ENCODE data around the gene RBP2.
"Not testable (repeated sequence)": the region's sequence is repeated elsewhere in the genome, so short reads cannot be mapped to it uniquely, and the experiment has no call there.

RBP2 gene

GRCh38 chr3:139418144-139418543 lies 58.2 kb downstream of the RBP2 start:
- H2AFZ ChIP-seq (ENCODE audit: low read length), result no peak overlapping the region

GRCh38 chr3:139416275-139416674 lies 60.0 kb downstream of the RBP2 start:
- H3K4me1 ChIP-seq (ENCODE audit: insufficient read depth, low read length, severe bottlenecking), result no peaks in the 10 kb centered on the region
- no peaks in the 10 kb centered on the region for H3F3A ChIP-seq (ENCODE audit: insufficient read depth, low read length)
- no peaks in the 10 kb centered on the region for H3K36me3 ChIP-seq (ENCODE audit: insufficient read depth, low read length)
- H3K9ac ChIP-seq (ENCODE audit: low read length), result no peak overlapping the region
- H3K27ac ChIP-seq (ENCODE audit: low read depth, low read length, poor library complexity, severe bottlenecking), result no peak overlapping the region
- no peaks in the 10 kb centered on the region for H3K79me2 ChIP-seq (ENCODE audit: insufficient read depth, low read length)
- H2AFZ ChIP-seq (ENCODE audit: low read length), result no peak overlapping the region
- no peak overlapping the region for H3K4me2 ChIP-seq (ENCODE audit: low read length)
- H3K27me3 ChIP-seq (ENCODE audit: insufficient read depth, low read length), result no peaks in the 10 kb centered on the region
- TF ChIP-seq EZH2 (IDR thresholded peaks at IDR 0.05; ENCODE audit: borderline replicate concordance, low read length) (no peak), CTCF (IDR thresholded peaks at IDR 0.05; ENCODE audit: low read length) (no peak)
- H4K20me1 ChIP-seq (ENCODE audit: insufficient read depth, low read length), result no peaks in the 10 kb centered on the region
- H3K9me2 ChIP-seq (ENCODE audit: low read depth, low read length), result no peaks in the 10 kb centered on the region
- no peaks in the 10 kb centered on the region for H3K9me3 ChIP-seq (ENCODE audit: low read length)
- H3K4me3 ChIP-seq (ENCODE audit: low read depth, low read length, poor library complexity, severe bottlenecking), result no peak overlapping the region

More at GRCh38 chr3:139418144-139418543, 58.2 kb downstream of the RBP2 start:
- no peaks in the 10 kb centered on the region for H3F3A ChIP-seq (ENCODE audit: insufficient read depth, low read length)
- H3K4me1 ChIP-seq (ENCODE audit: insufficient read depth, low read length, severe bottlenecking), result no peaks in the 10 kb centered on the region
- no peaks in the 10 kb centered on the region for H3K9me2 ChIP-seq (ENCODE audit: low read depth, low read length)
- H3K27me3 ChIP-seq (ENCODE audit: insufficient read depth, low read length), result no peaks in the 10 kb centered on the region
- TF ChIP-seq CTCF (IDR thresholded peaks at IDR 0.05; ENCODE audit: low read length) (no peak), EZH2 (IDR thresholded peaks at IDR 0.05; ENCODE audit: borderline replicate concordance, low read length) (no peak)
- no peaks in the 10 kb centered on the region for H4K20me1 ChIP-seq (ENCODE audit: insufficient read depth, low read length)
- no peak overlapping the region for H3K4me3 ChIP-seq (ENCODE audit: low read depth, low read length, poor library complexity, severe bottlenecking)
- H3K79me2 ChIP-seq (ENCODE audit: insufficient read depth, low read length), result no peaks in the 10 kb centered on the region
- no peak overlapping the region for H3K9ac ChIP-seq (ENCODE audit: low read length)
- no peaks in the 10 kb centered on the region for H3K9me3 ChIP-seq (ENCODE audit: low read length)
- H3K4me2 ChIP-seq (ENCODE audit: low read length), result no peak overlapping the region
- no peaks in the 10 kb centered on the region for H3K36me3 ChIP-seq (ENCODE audit: insufficient read depth, low read length)
- no peak overlapping the region for H3K27ac ChIP-seq (ENCODE audit: low read depth, low read length, poor library complexity, severe bottlenecking)

- Histone ChIP-seq H3K27ac (ENCODE audit: low read depth, low read length, poor library complexity, severe bottlenecking) (no peak overlapping the region), H3K79me2 (ENCODE audit: insufficient read depth, low read length) (no peaks in the 10 kb centered on the region), H3F3A (ENCODE audit: insufficient read depth, low read length) (no peaks in the 10 kb centered on the region), H3K4me3 (ENCODE audit: low read depth, low read length, poor library complexity, severe bottlenecking) (no peak overlapping the region), H2AFZ (ENCODE audit: low read length) (no peak overlapping the region), H3K4me1 (ENCODE audit: insufficient read depth, low read length, severe bottlenecking) (no peaks in the 10 kb centered on the region), H3K9me3 (ENCODE audit: low read length) (no peaks in the 10 kb centered on the region), H3K36me3 (ENCODE audit: insufficient read depth, low read length) (no peaks in the 10 kb centered on the region), H3K9me2 (ENCODE audit: low read depth, low read length) (no peaks in the 10 kb centered on the region), H4K20me1 (ENCODE audit: insufficient read depth, low read length) (no peaks in the 10 kb centered on the region), H3K4me2 (ENCODE audit: low read length) (no peak overlapping the region), H3K9ac (ENCODE audit: low read length) (no peak overlapping the region), H3K27me3 (ENCODE audit: insufficient read depth, low read length) (no peaks in the 10 kb centered on the region)
- no peak for TF ChIP-seq EZH2 (IDR thresholded peaks at IDR 0.05; ENCODE audit: borderline replicate concordance, low read length)
- TF ChIP-seq CTCF (IDR thresholded peaks at IDR 0.05; ENCODE audit: low read length), result no peak
Measured at GRCh38 chr3:139414608-139415224, 61.6 kb downstream of the RBP2 start.

GRCh38 chr3:139412891-139413290 lies 63.4 kb downstream of the RBP2 start:
- not testable (repeated sequence) for H3K4me3 ChIP-seq (ENCODE audit: low read depth, low read length, poor library complexity, severe bottlenecking); H3K27me3 ChIP-seq (ENCODE audit: insufficient read depth, low read length); H3K9ac ChIP-seq (ENCODE audit: low read length); H3K27ac ChIP-seq (ENCODE audit: low read depth, low read length, poor library complexity, severe bottlenecking); H3K4me1 ChIP-seq (ENCODE audit: insufficient read depth, low read length, severe bottlenecking); H3K36me3 ChIP-seq (ENCODE audit: insufficient read depth, low read length); H3K9me3 ChIP-seq (ENCODE audit: low read length); H4K20me1 ChIP-seq (ENCODE audit: insufficient read depth, low read length); H3F3A ChIP-seq (ENCODE audit: insufficient read depth, low read length); H3K9me2 ChIP-seq (ENCODE audit: low read depth, low read length); H2AFZ ChIP-seq (ENCODE audit: low read length); H3K79me2 ChIP-seq (ENCODE audit: insufficient read depth, low read length); H3K4me2 ChIP-seq (ENCODE audit: low read length)
